ENCODE data around the gene PIK3C2G. TPM values are rescaled to one million over a fixed set of nuclear protein-coding genes. Genes with fewer than 3 reads are reported as not detected.

Gene PIK3C2G
- total and polyA plus RNA-seq, 8 donors = 0.29 to 191 (median 48.7) TPM

DNA sequence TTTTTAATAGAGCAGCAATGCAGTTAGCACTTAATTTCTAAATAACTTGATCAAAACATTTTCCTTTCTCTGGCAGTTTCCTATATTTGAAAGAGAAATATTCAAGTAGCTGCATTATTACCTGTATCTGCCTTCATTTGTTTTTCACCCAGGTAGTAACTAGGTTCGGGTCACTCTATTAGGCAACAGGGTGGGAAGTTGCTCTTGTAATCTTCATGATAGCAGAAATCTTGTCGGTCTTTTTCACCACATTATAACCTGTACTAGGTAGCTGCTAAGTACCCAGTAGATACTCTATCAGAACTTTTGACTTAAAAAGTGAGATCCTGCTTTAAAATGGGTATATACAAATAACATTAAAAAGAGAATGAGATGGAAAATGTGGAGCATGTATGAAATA, 2.4 kb upstream of the PIK3C2G start:
- DNase-seq = no peak
- TF ChIP-seq EP300 (IDR thresholded peaks at IDR 0.05) (no peak), POLR2A (IDR thresholded peaks at IDR 0.05) (no peak), POLR2AphosphoS5 (IDR thresholded peaks at IDR 0.05) (no peak)
- TF ChIP-seq, protein P1, sequence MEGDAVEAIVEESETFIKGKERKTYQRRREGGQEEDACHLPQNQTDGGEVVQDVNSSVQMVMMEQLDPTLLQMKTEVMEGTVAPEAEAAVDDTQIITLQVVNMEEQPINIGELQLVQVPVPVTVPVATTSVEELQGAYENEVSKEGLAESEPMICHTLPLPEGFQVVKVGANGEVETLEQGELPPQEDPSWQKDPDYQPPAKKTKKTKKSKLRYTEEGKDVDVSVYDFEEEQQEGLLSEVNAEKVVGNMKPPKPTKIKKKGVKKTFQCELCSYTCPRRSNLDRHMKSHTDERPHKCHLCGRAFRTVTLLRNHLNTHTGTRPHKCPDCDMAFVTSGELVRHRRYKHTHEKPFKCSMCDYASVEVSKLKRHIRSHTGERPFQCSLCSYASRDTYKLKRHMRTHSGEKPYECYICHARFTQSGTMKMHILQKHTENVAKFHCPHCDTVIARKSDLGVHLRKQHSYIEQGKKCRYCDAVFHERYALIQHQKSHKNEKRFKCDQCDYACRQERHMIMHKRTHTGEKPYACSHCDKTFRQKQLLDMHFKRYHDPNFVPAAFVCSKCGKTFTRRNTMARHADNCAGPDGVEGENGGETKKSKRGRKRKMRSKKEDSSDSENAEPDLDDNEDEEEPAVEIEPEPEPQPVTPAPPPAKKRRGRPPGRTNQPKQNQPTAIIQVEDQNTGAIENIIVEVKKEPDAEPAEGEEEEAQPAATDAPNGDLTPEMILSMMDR (IDR thresholded peaks at IDR 0.05) = no peak
- Histone ChIP-seq H3K4me1 (peaks cover 0 to 5% (median 0%) of the 10 kb centered on the region in 4 donors), H3K36me3 (no peaks in the 10 kb centered on the region), H3K27me3 (no peaks in the 10 kb centered on the region), H3K9me3 (no peaks in the 10 kb centered on the region), H3K4me3 (peak overlapping the region in 1 of 4 donors; percentile 6), H3K27ac (peak overlapping the region in 4 of 5 donors; percentile 58 to 81 (median 78))
- intact Hi-C loops (cut with DNase I; ENCODE audit: low total_unique reads) = no loop called here
- WGBS, 5 donors = 33 to 57% (median 47%) methylated on average over 2 of the region's 2 CpGs

DNA sequence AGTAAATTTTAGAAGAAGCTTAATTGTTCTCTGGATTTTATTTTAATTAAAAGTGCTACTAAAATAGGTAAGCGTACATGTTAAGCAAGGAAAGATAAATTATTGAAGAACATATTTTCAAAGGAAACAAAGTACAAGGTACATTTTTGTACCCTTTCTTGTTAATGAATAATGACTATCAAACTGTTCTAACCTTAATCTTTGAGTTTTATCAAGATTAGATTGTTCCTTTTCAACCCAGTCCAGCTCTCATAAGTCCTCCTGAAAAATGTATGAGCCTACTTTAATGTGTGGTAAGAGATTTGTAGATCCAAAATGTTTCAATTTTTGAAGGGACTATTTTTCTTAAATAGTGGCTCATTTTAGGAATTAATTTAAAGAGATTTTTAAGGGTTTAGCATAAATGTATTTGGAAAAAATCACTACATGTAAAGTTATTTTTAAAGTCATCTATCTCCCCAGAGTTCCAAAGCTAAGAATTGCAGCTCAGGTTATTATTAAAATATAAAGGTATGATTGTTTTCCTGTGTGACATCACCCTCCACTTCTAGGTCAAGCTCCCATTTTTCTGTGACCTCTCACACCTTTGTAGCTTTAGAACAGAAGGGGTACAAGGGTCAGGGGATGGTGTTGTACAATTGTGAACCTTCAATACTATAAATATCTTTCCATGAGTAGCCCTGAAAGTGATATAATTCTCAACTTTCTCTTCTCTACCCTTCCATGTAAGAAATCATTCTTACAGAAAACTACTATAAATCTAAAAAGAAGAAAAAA, 1.2 kb upstream of the PIK3C2G start:
- H3K4me1 ChIP-seq = peaks cover 0 to 5% (median 0%) of the 10 kb centered on the region in 4 donors
- no peaks in the 10 kb centered on the region for H3K27me3 ChIP-seq
- 34 to 61% (median 42%) methylated on average over 1 of the region's 1 CpG for WGBS, 5 donors
- DNase-seq = peak in 1 of 2 donors; percentile 38
- no peak overlapping the region for H3K4me3 ChIP-seq
- no peaks in the 10 kb centered on the region for H3K36me3 ChIP-seq
- intact Hi-C loops (cut with DNase I; ENCODE audit: low total_unique reads) = no loop called here
- peak overlapping the region in 4 of 5 donors; percentile 58 to 81 (median 78) for H3K27ac ChIP-seq
- TF ChIP-seq EP300 (IDR thresholded peaks at IDR 0.05) (no peak), POLR2AphosphoS5 (IDR thresholded peaks at IDR 0.05) (no peak), POLR2A (IDR thresholded peaks at IDR 0.05) (no peak)
- TF ChIP-seq, protein P1 (IDR thresholded peaks at IDR 0.05) = no peak
- no peaks in the 10 kb centered on the region for H3K9me3 ChIP-seq

GRCh38 chr12:18261906-18262305, 588 bp downstream of the PIK3C2G start:
- Histone ChIP-seq H3K27me3 (no peaks in the 10 kb centered on the region), H3K4me1 (peaks cover 0 to 5% (median 0%) of the 10 kb centered on the region in 4 donors), H3K4me3 (peak overlapping the region; percentile 24 to 44 (median 30)), H3K9me3 (no peaks in the 10 kb centered on the region), H3K36me3 (no peaks in the 10 kb centered on the region), H3K27ac (peak overlapping the region; percentile 58 to 84 (median 81))
- 31 to 53% (median 47%) methylated on average over 5 of the region's 5 CpGs for WGBS, 5 donors
- TF ChIP-seq, protein P1 (IDR thresholded peaks at IDR 0.05) = no peak
- TF ChIP-seq POLR2AphosphoS5 (IDR thresholded peaks at IDR 0.05) (no peak), EP300 (IDR thresholded peaks at IDR 0.05) (no peak), POLR2A (IDR thresholded peaks at IDR 0.05) (no peak)
- DNase-seq = peak in 1 of 2 donors; percentile 54
- intact Hi-C loops (cut with DNase I; ENCODE audit: low total_unique reads) = no loop called here

- 16 to 52% (median 31%) methylated on average over 2 of the region's 2 CpGs for WGBS, 5 donors
- H3K4me3 ChIP-seq = peak overlapping the region; percentile 24 to 44 (median 30)
- no peaks in the 10 kb centered on the region for H3K27me3 ChIP-seq
- no peaks in the 10 kb centered on the region for H3K9me3 ChIP-seq
- H3K4me1 ChIP-seq = no peaks in the 10 kb centered on the region
- no peak for DNase-seq
- intact Hi-C loops (cut with DNase I; ENCODE audit: low total_unique reads) = no loop called here
- TF ChIP-seq POLR2AphosphoS5 (IDR thresholded peaks at IDR 0.05) = no peak
- TF ChIP-seq EP300 (IDR thresholded peaks at IDR 0.05) = no peak
- no peak for TF ChIP-seq POLR2A (IDR thresholded peaks at IDR 0.05)
- TF ChIP-seq, protein P1 (IDR thresholded peaks at IDR 0.05) = no peak
- no peaks in the 10 kb centered on the region for H3K36me3 ChIP-seq
- H3K27ac ChIP-seq = peak overlapping the region; percentile 56 to 81 (median 76)
These were observed 1.2 kb downstream of the PIK3C2G start for GRCh38 chr12:18262514-18262913.

Data from stomach (tissue), 9 donors.